MM.1S (cell line): ENCODE results near the gene SIM1.

ENCODE experiments used
- DNase-seq: peaks from one replicate; pipeline ENCODE4 v3.0.0-alpha.2; 2015
- H2AFZ ChIP-seq: fragments of 300-600 bp; sonication (generic); 2 replicates; pipeline ENCODE4 v1.6.0; 2016; ENCODE audit warnings: antibody characterized with exemption, low read length
- H3F3A ChIP-seq: fragments of 300-600 bp; sonication (generic); 2 replicates; pipeline ENCODE4 v1.6.1; 2016; ENCODE audit warnings: mild to moderate bottlenecking, antibody characterized with exemption, low read length, moderate library complexity, mixed read lengths; ENCODE audit not compliant: insufficient read depth
- H3K27ac ChIP-seq: fragments of 300-600 bp; sonication (generic); 2 replicates; pipeline ENCODE4 v1.5.1; 2016; ENCODE audit warnings: mild to moderate bottlenecking, low read length
- H3K27me3 ChIP-seq: fragments of 300-600 bp; sonication (generic); replicated peaks from 2 replicates; pipeline ENCODE4 v1.6.0; 2016; ENCODE audit warnings: low read length; ENCODE audit not compliant: insufficient read depth
- H3K36me3 ChIP-seq: fragments of 300-600 bp; sonication (generic); replicated peaks from 2 replicates; pipeline ENCODE4 v1.6.1; 2016; ENCODE audit warnings: mild to moderate bottlenecking, low read length, mixed read lengths; ENCODE audit not compliant: insufficient read depth
- H3K4me1 ChIP-seq: fragments of 300-600 bp; sonication (generic); 2 replicates; pipeline ENCODE4 v1.6.1; 2016; ENCODE audit warnings: low read length, mixed read lengths
- H3K4me2 ChIP-seq: fragments of 300-600 bp; sonication (generic); 2 replicates; pipeline ENCODE4 v1.6.0; 2016; ENCODE audit warnings: low read depth, low read length
- H3K4me3 ChIP-seq: fragments of 300-600 bp; sonication (generic); 2 replicates; pipeline ENCODE4 v1.5.1; 2016; ENCODE audit warnings: low read length, mixed read lengths
- H3K79me2 ChIP-seq: fragments of 300-600 bp; sonication (generic); 2 replicates; pipeline ENCODE4 v1.6.1; 2016; ENCODE audit warnings: mixed run types, low read length, mixed read lengths
- H3K9ac ChIP-seq: fragments of 300-600 bp; sonication (generic); 2 replicates; pipeline ENCODE4 v1.6.1; 2016; ENCODE audit warnings: low read length, mixed read lengths
- H3K9me2 ChIP-seq: fragments of 300-600 bp; sonication (generic); replicated peaks from 2 replicates; pipeline ENCODE4 v1.6.1; 2016; ENCODE audit warnings: mild to moderate bottlenecking, low read length, mixed read lengths; ENCODE audit not compliant: insufficient read depth
- H3K9me3 ChIP-seq: fragments of 300-600 bp; sonication (generic); replicated peaks from 2 replicates; pipeline ENCODE4 v1.6.1; 2016; ENCODE audit warnings: mild to moderate bottlenecking, low read length, mixed read lengths; ENCODE audit not compliant: insufficient read depth
- H4K20me1 ChIP-seq: fragments of 300-600 bp; sonication (generic); 2 replicates; pipeline ENCODE4 v1.6.1; 2016; ENCODE audit warnings: mild to moderate bottlenecking, low read length, moderate library complexity, mixed read lengths; ENCODE audit not compliant: insufficient read depth
- EZH2 ChIP-seq: fragments of 300-600 bp; sonication (generic); optimal IDR thresholded peaks from 2 replicates; pipeline ENCODE3; 2017; ENCODE audit warnings: low read depth, mild to moderate bottlenecking, antibody characterized with exemption, low read length, mixed read lengths
- EZH2phosphoT487 ChIP-seq: fragments of 300-600 bp; sonication (generic); IDR thresholded peaks from 2 replicates; pipeline ENCODE4 v1.6.1; 2018; ENCODE audit warnings: antibody characterized with exemption, low read length
- TF ChIP-seq, protein P1 (sequence below): fragments of 300-600 bp; sonication (generic); IDR thresholded peaks from 2 replicates; pipeline ENCODE4 v1.5.1; 2016; ENCODE audit warnings: antibody characterized with exemption, low read length, mixed read lengths

SIM1 gene

GRCh38 chr6:100484474-100484873 lies 19.8 kb upstream of the SIM1 start:
- Histone ChIP-seq H3K4me1 (no peaks in the 10 kb centered on the region), H3K4me2 (no peak overlapping the region), H3K27me3 (no peaks in the 10 kb centered on the region), H3K4me3 (no peak overlapping the region), H3K9me2 (no peaks in the 10 kb centered on the region), H3K9me3 (no peaks in the 10 kb centered on the region), H3K36me3 (no peaks in the 10 kb centered on the region), H3K79me2 (no peaks in the 10 kb centered on the region), H3F3A (no peaks in the 10 kb centered on the region), H3K27ac (no peak overlapping the region), H2AFZ (no peak overlapping the region), H3K9ac (no peak overlapping the region), H4K20me1 (no peaks in the 10 kb centered on the region)
- no peak for TF ChIP-seq EZH2phosphoT487
- DNase-seq: peak; percentile 52

DNA sequence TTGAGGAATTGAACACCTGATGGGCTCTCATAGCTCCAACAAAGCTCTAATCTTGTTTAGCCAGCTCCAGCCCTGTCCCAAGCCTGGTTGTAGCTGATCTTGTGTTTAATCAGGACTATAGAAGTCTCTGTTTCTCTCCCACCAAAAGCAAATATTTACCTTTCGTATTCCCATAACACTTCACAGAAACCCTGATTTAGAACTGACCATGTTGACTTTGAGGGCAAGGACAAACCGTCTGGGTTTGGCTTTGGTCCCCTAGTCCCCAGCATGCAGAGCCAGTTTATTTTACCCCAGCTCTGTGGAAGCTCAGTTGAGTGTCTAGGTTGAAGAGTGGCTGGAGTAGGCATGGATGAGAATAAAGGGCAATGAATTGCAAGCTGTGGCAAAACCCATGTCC lies 18.0 kb upstream of the SIM1 start:
- Histone ChIP-seq H4K20me1 (no peaks in the 10 kb centered on the region), H3K4me3 (no peak overlapping the region), H3K4me2 (no peak overlapping the region), H2AFZ (no peak overlapping the region), H3K9ac (no peak overlapping the region), H3K27me3 (no peaks in the 10 kb centered on the region), H3K9me2 (no peaks in the 10 kb centered on the region), H3F3A (no peaks in the 10 kb centered on the region), H3K4me1 (0 out of 2 replicates have a peak, but pooled peaks cover 3% of the 10 kb centered on the region), H3K79me2 (no peaks in the 10 kb centered on the region), H3K27ac (no peak overlapping the region), H3K9me3 (no peaks in the 10 kb centered on the region), H3K36me3 (no peaks in the 10 kb centered on the region)
- no peak for DNase-seq
- TF ChIP-seq, protein P1, sequence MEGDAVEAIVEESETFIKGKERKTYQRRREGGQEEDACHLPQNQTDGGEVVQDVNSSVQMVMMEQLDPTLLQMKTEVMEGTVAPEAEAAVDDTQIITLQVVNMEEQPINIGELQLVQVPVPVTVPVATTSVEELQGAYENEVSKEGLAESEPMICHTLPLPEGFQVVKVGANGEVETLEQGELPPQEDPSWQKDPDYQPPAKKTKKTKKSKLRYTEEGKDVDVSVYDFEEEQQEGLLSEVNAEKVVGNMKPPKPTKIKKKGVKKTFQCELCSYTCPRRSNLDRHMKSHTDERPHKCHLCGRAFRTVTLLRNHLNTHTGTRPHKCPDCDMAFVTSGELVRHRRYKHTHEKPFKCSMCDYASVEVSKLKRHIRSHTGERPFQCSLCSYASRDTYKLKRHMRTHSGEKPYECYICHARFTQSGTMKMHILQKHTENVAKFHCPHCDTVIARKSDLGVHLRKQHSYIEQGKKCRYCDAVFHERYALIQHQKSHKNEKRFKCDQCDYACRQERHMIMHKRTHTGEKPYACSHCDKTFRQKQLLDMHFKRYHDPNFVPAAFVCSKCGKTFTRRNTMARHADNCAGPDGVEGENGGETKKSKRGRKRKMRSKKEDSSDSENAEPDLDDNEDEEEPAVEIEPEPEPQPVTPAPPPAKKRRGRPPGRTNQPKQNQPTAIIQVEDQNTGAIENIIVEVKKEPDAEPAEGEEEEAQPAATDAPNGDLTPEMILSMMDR: no peak
- TF ChIP-seq EZH2 (no peak), EZH2phosphoT487 (no peak)

GRCh38 chr6:100479179-100480035 lies 14.7 kb upstream of the SIM1 start:
- Histone ChIP-seq H3K9me3 (no peaks in the 10 kb centered on the region), H4K20me1 (no peaks in the 10 kb centered on the region), H3K36me3 (no peaks in the 10 kb centered on the region), H2AFZ (0 out of 2 replicates have a peak overlapping the region, but pooled peaks have one; percentile 26), H3K27ac (no peak overlapping the region), H3K9me2 (no peaks in the 10 kb centered on the region), H3K79me2 (no peaks in the 10 kb centered on the region), H3K4me2 (no peak overlapping the region), H3K4me1 (peaks cover 19% of the 10 kb centered on the region), H3K9ac (no peak overlapping the region), H3K4me3 (no peak overlapping the region), H3F3A (peaks cover 5% of the 10 kb centered on the region; the same call in 1 of the 2 replicates), H3K27me3 (no peaks in the 10 kb centered on the region)
- DNase-seq: peak; percentile 43
- TF ChIP-seq EZH2: no peak
- TF ChIP-seq, protein P1: peak; percentile 78
